DMS 273 (cell line): ENCODE results near the gene GSTO2.

Experiments
- DNase-seq: peaks from one replicate; lab custom pipeline; 2025; ENCODE audit not compliant: unreplicated experiment; lab: John Stamatoyannopoulos, UW

GSTO2 gene

DNA sequence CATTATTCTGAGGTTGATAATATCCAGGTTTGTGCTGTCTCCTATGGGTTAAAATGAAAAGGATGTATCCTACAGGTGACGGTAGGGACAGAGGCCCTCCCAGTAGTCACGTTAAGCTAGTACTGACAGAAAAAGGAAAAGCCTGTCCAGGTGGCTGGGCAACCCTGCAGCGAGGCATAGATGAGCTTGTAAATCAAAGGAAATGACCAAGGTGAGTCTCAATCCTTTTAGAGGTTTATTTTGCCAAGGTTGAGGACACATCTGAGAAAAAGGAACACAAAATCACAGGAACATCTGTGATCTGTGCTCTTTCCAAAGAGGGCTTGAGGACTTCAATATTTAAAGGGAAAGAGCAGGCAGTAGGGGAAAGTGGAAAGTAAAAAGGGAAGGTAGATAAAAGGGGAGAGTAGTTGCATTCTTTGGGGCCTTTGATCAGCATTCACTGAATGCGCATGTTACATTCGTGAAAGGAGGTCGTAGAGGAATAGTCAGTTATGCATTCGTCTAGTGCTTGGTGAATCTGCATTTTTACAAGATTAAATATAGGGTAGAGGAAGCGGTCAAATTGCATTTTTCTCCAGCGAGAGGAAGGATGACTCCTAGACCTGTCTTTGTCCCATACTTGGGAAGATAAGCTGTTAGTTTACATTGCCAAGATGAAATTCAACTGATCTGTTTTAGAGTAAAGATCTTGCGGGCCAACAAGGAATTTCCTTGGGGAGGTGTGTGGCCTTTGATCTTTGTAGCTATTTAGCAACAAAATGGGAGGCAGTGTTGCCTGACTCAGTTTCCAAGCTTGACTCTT, 15.2 kb upstream of the GSTO2 start:
- DNase-seq, result no peak

DNA sequence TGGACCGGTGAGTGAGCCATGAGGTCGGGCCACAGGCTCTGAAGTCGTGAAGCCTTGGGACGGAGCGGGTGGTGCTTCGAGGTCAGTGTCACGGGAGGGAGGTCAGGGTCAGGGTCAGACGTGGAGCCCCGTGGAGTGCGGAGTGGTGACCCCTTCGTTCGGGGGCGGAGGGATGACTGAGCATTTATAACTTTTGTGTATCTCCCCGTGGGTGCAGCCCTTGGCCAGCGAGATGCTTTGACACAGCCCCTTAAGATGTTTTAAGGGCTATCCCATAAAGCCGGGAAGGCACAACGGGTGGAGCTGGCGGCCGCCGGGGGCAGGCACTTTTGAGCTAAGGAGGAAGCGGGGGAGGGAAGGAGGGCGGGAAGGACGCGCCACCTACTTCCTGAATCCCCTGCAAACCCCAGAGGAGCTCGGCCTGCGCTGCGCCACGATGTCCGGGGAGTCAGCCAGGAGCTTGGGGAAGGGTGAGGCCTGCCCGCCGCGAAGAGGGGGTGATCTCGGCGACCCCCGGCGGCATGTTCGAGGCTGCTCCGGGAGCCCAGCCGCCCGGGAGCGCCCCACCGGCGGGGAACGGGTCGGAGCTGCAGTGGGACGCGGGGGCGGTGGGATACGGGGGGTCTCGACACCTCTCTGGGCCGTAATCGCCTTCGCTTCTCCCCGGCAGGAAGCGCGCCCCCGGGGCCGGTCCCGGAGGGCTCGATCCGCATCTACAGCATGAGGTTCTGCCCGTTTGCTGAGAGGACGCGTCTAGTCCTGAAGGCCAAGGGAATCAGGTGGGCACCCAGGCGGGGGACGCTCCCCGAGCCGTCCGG, 14.3 kb upstream of the GSTO2 start, which contains the start of gene GSTO1:
GSTO1 (plus strand) TSS at position 400 of the 818 bp plus-strand sequence; CDS start at position 437, 37 bp downstream.
- DNase-seq, result no peak

DNA sequence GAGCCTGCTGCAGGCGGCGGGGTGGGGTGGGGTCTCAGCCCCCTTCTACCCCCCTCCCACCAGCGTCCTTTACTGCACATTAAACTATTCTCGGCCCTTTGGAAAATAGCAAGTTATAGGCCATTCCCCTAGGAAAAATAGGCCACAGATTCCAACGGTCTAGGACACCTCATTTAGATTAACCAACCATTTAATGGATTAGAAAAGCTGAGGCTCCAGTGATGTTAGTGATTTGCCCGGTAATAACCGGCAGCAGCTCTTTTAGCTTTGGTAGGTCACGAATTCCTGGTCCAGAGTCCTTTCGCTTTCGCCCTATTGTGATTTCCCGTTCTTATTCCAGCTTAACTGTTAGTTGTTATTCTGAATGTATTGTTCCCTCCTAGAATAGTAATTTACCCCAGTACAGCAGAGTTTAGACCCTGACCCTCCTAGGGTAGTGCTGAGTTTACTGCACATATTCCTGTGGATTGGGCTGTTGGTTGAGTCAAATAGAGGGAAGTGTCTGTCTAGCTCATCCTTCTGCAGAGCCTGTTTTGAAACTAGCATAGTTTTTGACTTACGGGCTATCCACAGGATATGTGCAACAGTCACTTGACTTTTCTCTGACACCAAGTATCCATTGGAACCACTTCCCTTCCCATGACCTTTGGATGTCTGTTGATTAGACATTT, 13.5 kb upstream of the GSTO2 start:
- no peak for DNase-seq

- no peak for DNase-seq
These were observed 12.5 kb upstream of the GSTO2 start for GRCh38 chr10:104256335-104256961.

- DNase-seq, result no peak
These were observed 11.7 kb upstream of the GSTO2 start for GRCh38 chr10:104257235-104257634.

- DNase-seq, result no peak
These were observed 10.8 kb upstream of the GSTO2 start for GRCh38 chr10:104258209-104258608.

- no peak for DNase-seq
These were observed 9.5 kb upstream of the GSTO2 start for GRCh38 chr10:104259456-104259855.

DNA sequence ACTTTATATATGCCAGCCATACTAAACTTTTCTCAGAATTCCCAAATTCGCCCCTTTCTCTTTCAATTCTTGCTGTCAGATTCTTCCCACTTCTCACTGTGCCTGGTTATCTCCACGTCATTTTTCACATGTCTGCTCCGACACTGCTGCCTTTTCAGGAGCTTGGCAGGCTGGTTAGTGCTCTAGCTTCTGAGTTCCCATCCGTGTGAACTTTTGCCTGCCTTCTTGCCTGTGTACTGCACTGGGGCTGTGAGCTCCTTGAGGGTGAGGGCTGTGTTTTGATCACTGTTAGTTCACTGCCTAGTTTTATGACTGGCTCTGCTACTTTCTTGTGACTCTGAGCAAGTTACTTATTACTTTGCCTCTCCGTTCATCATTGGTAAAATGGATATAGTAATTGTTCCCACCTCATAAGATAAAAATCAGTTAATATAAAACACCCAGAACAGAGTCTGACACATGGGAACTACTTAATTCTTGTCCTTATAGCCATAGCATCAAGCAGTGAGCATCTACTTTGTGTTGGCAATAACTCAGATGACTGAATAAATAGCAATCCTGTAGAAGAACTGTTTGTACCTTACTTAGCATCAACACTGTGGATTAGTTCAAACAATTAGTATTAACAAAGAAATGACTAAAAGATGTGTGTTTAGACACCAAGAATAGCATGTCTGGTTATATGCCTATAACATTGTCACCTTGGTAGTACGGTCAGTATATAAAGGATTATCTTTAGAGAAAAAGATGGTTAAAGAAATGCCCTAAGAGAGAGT, 8.8 kb upstream of the GSTO2 start:
- no peak for DNase-seq

DNA sequence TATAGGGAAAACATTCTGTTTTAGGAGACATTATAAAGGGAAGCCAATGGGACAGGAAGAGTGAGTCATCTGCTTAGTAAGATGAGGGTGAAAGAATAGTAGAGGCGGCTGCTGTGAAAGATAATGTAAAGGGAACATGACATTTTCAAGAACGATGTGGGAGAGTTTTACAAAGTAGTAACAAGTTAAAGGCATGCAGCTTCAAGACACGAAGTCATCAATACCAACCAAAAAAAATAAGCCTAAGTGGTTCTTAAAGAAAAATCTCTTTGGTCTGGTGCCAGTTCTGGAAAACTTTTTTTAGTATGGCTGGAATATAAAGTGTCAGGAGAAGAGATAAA, 8.2 kb upstream of the GSTO2 start:
- no peak for DNase-seq

DNA sequence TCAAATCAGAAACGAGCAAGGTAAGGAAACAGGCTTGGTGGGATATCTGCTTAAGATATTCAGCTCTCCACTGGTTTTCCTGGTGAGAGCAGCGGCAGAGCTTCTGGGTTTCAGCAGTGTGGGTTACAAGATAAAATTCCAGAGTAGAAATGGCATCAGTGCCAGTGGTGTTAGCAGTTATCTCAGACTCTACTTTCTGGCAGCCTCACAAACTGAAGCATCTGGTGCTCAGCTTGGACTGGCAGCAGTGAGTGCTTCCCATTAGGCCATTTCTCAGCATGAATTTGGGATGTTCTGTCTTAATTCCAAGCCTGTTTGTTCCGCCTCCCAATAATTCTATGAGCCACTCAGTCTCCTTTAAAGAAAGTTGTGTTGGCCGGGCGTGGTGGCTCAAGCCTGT, 6.9 kb upstream of the GSTO2 start:
- DNase-seq, result peak; percentile 74

DNA sequence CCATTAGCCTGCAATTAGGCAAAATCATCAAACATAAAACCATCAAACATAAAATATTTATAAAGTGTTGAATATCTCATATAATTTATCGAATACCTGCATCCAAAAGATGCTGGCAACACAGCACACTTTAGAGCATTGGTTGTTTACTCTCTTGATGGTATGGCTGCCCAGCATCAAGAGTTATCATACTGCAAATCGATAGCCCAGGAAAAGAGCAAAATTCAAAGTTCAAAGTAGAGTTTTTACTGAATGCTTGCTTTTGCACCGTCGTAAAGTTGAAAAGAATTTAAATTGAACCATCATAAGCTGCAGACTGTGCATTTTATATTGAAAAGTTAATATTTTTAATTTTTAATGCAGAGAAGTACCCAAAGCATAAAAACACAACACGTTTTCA, 4.2 kb upstream of the GSTO2 start:
- no peak for DNase-seq

DNA sequence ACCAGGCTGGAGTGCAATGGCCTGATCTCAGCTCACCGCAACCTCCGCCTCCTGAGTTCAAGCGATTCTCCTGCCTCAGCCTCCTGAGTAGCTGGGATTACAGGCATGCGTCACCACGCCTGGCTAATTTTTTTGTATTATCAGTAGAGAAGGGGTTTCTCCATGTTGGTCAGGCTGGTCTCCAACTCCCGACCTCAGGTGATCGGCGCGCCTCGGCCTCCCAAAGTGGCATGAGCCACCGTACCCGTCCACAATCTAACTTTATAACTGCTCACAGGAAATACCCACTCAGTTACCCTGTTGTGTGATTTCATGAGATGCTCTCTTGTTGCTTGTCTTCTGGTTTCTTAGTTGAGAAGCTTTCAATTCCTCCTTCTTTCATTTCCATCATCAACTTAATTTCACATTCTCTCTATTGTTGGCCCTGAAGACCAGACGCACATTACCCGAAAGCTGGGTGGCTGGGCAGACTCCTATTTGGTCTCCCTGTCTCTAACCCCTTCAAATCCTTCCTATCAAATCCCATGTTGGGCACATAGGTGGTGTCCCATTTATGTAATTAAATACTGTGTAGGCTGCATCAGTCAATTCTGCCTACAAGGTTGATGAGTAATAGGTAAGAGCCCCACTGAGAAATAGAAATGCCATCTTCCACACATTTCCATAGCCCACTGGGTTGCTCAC, 1.1 kb upstream of the GSTO2 start:
- DNase-seq, result no peak

DNA sequence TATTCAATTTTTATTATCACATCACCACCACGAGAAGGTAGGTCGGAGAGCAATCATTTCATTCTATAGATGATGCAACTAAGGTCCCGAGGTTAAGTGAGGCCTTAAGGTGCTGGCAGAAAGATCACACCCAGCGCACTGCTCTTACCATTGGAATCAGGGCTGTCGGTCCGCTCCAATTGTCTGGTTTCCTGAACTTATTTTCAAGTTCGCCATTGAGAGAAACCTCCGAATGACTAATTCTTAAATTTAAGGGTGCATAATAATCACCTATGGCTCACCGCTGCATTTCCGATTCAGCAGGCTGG, 625 bp upstream of the GSTO2 start:
- DNase-seq, result peak; percentile 48

DNA sequence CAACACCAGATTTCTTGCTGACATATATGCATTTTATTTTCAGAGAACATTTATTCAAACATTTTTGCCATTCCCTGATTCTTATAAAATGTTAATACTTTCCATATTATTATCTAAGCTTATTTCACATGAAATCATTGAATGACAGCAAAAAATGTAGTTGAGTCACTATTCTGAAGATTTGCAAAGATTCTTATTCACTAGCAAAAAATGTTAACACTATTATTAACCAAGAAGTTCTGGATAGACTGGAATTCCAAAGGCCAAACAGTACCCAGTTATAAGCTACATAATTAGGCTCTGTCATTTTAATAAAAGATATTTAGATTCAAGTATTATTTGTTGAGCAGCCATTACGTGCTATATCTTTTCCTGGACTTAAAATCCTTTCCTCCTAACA, 4.3 kb downstream of the GSTO2 start:
- no peak for DNase-seq

DNA sequence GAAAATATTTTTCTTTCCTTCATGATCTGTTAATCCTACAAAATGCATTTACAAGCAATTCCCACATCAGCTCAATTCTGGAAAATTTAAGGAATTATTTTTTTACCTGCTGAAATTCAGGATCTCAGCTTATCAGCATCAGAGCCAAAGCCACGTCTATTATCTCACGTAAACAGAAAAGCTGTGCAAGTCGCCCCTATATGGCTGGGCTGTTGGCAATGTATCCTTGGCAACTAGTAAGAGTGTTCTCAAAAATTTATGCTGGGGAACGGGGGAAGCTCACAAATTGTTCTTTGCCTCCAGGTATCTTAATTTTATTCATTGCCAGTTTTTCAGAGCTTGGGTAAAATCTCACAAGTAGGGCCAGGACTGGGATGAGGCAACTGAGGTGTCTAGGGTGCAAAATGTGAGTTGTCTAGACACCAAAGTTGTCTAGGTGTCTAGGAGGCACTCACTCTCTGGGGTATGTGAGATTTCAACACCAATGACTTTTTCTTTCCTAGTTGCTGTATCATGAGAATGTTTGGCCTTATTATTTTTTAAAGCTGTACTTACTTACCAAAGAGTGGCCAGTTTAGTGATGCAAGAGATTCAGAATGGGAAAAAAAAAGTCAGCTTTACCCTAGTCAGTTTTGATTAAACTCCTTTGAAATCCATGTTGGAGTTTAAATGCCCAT, 5.1 kb downstream of the GSTO2 start:
- DNase-seq, result no peak

DNA sequence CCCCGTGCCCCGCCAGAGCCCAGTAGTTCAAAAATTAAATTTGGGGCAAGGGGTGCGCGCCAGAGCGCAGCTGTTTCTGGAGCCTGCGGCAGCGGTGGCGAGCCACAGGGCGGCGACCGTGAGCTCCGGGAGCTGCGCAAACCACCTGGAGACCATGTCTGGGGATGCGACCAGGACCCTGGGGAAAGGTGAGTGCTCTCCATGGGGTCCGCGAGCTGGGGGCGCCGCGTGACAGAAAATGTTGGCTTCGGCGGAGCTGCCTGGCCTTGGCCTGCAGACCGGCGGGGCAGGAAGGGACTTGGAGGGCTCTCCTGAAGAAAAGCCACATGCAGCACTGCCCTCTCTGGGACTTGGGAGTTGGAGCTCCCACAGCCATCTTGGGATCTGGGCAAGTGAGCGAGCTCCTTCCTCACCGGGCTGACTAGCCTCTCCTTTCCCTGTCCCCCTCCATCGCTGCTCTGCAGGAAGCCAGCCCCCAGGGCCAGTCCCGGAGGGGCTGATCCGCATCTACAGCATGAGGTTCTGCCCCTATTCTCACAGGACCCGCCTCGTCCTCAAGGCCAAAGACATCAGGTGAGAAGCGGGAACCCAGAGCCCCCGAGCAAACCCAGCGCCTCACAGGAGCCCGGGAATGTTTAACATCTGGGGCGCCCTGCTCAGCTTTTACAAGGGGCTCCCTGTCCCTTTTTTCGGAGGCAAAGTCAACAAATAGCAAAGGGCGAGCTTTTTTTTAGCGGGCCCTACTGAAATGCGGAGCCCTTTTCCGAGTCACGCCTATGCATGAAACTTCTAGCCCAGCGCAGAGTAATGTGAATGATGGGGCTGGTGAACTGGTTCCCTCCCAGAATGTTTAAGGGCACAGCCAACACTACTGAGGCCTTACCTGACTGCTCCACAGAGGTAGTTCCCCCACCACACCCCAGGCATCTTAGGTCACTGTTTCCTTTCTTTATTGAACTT, 6.1 kb downstream of the GSTO2 start:
- peak; percentile 38 for DNase-seq

GRCh38 chr10:104276192-104276591, 7.2 kb downstream of the GSTO2 start:
- DNase-seq, result no peak

- DNase-seq, result no peak
These were observed 8.8 kb downstream of the GSTO2 start for GRCh38 chr10:104277785-104278184.
